GM12874 (cell line): Measurements from ENCODE around the gene MYO9A.

Source experiments
- TF ChIP-seq, protein P1 (sequence below): IDR thresholded peaks from 2 replicates; pipeline ENCODE4 v1.5.1; 2011; ENCODE audit warnings: low read depth, mild to moderate bottlenecking, control low read depth, low read length, moderate library complexity; ENCODE audit not compliant: insufficient read depth

MYO9A gene

DNA sequence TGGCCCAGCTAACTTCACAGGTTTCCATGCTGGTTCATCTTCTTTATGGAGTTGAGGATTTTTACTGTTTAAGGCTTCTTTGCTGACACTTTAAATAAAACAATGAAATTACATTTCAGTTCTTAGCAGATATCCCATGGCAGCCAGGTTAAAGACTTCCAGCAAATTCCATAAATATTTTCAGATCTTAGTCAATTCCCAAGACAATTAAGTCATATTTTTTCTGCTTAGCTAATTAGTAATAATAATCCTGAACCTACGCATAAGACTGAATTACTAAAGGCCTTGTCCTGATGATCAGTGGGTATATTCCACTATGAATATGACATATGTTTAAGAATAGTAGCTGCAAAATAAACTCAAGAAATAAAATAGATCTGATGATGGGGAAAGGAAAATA lies 224.3 kb downstream of the MYO9A start:
- TF ChIP-seq, protein P1, sequence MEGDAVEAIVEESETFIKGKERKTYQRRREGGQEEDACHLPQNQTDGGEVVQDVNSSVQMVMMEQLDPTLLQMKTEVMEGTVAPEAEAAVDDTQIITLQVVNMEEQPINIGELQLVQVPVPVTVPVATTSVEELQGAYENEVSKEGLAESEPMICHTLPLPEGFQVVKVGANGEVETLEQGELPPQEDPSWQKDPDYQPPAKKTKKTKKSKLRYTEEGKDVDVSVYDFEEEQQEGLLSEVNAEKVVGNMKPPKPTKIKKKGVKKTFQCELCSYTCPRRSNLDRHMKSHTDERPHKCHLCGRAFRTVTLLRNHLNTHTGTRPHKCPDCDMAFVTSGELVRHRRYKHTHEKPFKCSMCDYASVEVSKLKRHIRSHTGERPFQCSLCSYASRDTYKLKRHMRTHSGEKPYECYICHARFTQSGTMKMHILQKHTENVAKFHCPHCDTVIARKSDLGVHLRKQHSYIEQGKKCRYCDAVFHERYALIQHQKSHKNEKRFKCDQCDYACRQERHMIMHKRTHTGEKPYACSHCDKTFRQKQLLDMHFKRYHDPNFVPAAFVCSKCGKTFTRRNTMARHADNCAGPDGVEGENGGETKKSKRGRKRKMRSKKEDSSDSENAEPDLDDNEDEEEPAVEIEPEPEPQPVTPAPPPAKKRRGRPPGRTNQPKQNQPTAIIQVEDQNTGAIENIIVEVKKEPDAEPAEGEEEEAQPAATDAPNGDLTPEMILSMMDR = no peak

DNA sequence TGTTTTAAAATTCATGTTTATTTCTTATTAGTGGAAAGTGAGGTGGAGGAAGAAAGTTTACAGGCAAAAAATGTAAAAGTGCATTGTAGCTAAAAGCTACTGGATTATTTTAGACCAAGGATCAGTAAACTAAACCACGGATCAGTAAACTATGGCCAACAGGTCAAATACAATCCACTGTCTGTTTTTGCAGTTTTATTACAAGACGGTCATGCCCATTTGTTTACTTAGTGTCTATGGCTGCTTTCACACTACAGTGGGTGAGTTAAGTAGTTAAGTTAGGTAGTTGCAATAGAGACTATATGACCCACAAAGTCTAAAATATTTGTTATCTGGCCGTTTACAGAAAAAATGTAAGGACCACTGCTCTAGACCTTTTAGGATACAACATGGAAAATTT lies 225.6 kb downstream of the MYO9A start:
- TF ChIP-seq, protein P1 = no peak

DNA sequence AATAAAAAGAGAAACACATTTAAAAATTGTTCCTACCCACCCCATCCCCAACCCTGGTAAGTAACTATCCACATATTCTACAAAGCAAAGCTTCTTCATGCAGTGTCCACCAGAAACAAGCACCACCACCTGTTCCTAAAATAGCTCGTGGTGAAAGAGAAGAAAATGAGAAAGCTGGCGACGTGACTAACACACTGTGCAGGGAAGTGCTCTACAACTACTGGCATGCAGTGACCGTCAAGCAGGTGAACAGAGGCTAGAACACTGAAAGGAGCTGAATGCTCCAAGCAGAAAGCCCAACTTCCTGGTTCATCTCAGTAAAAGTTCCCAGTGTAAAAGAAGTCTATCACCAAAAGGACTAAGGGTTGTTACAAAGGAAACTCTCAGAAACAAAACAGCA lies 226.9 kb downstream of the MYO9A start:
- TF ChIP-seq, protein P1 = no peak

DNA sequence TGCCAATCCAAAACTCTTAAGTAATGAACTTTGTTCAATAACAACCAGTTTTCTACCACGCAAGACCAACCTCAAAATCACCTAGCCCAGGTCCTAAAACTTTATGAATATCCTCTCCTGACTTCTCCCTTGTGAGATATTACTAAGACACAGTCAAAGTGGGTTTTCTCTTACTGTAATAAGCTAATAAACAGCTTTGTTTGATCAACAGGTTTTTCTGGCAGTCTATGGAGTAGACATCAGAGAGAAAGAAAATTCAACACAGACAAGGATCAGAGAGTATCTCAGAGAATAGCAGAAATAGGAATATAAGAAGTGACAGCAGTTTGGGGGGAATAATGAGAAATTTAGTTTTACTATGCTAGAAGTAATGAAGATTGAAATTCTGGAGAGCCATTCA lies 228.0 kb downstream of the MYO9A start:
- TF ChIP-seq, protein P1 = no peak

DNA sequence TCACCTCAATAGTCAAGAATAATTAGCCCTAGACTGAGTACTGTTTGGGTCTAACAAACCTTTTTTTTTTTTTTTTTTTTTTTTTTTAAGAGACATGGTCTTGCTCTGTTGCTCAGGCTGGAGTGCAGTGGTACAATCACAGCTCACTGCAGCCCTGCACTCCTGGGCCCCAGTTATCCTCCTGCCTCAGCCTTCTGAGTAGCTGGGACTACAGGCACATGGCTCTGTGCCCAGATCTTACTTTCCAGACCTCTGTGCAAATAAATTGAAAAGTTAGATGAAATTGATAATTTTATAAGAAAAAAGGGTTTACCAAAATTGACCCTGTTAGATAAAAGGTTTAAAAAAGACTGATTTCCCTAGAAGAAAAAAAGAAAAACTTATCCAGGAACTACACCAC lies 228.6 kb downstream of the MYO9A start:
- TF ChIP-seq, protein P1 = no peak

DNA sequence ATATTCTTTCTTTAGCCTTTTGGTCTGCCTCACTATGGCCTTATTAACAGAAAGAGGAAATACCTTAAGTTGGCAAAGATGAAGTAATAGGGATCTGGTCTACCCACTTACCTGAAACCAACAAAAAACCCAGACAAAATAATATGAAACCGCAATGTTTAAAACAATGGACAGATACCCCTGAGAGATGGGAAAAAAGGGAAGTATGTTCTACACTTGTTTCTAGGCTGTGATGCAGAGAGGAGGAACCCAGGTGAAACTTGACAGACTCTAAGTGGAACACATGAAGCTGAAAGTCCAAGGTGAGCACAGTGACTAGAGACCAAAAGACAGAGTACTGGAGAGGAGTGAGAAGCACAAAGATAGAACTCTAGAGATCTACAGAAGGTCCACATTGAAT lies 229.2 kb downstream of the MYO9A start:
- TF ChIP-seq, protein P1 = no peak

DNA sequence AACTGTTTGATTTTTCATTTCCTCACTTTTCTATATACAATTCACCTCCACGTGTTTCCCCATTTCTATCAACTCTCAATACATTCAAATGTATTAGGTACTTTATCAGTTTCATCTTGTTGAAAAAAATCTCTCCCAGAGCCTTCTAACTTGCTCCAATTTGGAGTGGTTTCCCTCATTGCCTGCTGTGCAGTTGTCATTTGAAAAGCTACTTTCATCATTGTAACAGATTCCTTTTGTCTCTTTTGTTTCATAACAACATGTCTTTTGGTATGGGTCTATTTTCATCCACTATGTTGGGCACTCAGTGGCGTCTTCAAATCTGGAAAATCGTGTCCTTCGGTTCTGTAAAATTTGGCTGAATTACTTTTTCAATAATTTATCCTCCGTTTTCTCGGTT lies 232.6 kb downstream of the MYO9A start:
- TF ChIP-seq, protein P1 = no peak

DNA sequence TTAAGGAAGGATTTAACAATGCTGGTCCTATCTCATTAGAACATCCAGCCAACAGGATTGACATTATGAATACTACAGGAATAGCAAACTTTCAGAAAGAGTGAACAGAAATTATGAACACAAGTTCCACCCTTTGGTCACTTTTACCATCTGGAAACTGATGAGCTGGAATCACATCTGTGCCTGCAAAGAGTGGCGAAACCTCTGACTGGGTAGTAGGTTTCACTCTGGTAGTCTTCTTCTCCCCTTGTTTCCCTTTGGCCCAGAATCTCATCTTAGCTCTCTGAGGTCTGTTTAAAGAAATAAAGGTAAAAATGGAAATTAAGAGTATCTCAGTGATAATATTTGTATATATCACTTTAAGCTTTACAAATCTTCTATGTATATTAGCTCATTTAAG lies 234.5 kb downstream of the MYO9A start:
- TF ChIP-seq, protein P1 = no peak
